ENCODE measurements around the gene ARHGAP40.

The ARHGAP40 gene

GRCh38 chr20:38680500-38681306, 79.1 kb downstream of the ARHGAP40 start:
- DNase-seq (ENCODE audit: low read depth), result no peak

DNA sequence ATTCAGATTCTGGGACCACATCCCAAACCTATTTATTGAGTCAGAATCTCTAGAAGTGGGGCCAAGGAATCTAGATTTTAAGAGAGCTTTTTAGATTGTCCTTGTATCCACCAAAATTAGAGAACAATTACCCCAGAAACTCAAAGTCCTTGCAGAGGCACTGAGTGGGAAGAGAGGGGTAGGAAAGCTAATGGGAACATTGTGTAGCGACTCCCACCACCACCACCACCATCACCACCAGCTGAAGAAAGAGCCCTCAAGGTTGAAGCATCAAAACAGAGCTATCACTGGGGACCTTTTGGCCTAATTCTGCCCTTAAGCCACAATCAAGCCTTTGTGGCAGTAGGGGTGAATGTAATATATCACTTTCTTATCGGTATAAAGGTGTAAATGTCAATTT, 83.7 kb downstream of the ARHGAP40 start:
- DNase-seq (ENCODE audit: low read depth), result no peak

DNA sequence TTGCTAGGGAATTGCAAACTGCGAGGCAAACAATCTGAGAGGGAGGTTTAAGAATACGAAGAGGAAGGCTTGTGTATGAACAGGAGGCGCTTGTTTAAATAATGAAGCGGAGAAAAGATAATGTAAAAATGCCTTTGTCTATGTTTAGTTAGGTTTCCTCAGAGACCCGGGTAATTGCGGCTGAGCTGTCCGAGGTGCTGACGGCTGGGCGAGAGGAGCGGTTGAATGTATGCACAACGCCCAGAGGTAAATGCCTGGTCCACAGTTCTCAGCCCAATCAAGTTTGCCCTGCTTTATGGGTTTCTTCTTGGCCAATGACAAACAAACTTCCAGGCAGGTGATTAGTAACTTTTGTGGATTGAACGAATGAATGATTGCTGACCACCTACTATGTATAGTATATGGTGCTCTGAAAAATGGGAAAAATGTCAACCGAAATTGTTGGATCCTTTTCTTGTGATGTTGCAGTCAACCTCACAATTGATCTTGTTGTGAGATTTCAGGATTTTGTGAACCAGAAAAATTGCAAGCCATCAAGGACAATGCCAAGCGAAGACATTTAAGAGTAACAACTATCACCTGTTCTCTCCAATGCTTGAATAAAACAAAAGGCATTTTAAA, 84.4 kb downstream of the ARHGAP40 start:
- no peak for DNase-seq (ENCODE audit: low read depth)

GRCh38 chr20:38692436-38693411, 91.1 kb downstream of the ARHGAP40 start:
- DNase-seq (ENCODE audit: low read depth), result no peak

- no peak for DNase-seq (ENCODE audit: low read depth)
These were observed 95.7 kb downstream of the ARHGAP40 start for GRCh38 chr20:38697306-38697705.

DNA sequence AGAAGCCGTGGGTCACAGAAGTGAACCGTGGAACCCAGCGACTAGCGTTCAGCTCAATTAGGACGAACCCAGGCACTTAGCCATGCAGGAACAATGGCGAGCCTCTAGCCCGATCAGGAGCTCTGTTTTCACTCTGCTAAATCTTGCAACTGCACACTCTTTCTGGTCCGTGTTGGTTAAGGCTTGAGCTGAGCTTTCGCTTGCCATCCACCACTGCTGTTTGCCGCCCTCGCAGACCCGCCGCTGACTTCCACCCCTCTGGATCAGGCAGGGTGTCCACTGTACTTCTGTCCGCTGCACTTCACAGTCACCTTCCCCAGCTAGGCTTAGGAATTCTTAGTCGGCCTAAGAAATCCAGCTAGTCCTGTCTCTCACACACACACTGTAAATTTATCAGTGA, 96.9 kb downstream of the ARHGAP40 start:
- DNase-seq (ENCODE audit: low read depth), result no peak

- DNase-seq (ENCODE audit: low read depth), result no peak
These were observed 98.5 kb downstream of the ARHGAP40 start for GRCh38 chr20:38700141-38700540.
